Measurements from ENCODE around the gene CLINT1. TPM values are rescaled to one million over a fixed set of nuclear protein-coding genes. Genes with fewer than 3 reads are reported as not detected.

Gene CLINT1
- total and polyA plus RNA-seq, 9 of the 15 experiments (the other 6 are each of a cell fraction or from before 2014, with no cell fraction given), result 23.6 to 125 (median 71.4) TPM

DNA sequence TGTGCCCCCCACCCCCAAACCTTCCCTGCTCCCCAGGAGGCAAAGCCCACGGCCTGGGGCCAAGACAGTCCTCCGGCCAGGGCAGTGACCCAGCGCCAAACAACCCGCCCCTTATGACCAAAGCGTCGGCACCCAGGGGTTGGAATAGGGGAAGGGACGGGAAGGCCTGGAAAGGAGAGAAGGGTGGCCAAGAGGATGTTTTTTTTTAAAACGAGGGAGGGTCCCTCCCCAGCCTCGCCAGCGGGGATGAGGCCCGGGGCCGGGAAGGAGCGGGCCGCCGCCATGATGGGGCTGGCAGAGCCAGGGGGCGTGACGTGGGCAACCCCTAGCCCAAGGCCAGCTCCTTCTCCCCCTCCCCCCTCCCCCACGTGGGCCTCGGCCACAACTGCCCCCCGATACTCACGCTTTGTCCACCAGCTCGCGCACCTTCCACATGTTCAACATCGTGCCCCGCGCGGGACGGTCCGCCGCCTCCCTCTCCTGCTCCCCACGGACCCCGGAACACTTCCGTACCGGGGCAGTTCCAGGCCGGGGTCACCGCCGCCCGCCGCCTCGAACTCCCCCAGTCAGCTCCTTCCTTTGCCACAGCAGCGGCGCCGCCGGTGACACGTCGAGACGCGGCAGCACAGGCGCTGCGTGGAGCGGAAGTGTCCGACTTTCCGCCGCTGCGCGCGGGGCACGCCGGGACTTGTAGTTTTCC lies at the start of gene CLINT1 (continued):
- TF ChIP-seq, protein P1, sequence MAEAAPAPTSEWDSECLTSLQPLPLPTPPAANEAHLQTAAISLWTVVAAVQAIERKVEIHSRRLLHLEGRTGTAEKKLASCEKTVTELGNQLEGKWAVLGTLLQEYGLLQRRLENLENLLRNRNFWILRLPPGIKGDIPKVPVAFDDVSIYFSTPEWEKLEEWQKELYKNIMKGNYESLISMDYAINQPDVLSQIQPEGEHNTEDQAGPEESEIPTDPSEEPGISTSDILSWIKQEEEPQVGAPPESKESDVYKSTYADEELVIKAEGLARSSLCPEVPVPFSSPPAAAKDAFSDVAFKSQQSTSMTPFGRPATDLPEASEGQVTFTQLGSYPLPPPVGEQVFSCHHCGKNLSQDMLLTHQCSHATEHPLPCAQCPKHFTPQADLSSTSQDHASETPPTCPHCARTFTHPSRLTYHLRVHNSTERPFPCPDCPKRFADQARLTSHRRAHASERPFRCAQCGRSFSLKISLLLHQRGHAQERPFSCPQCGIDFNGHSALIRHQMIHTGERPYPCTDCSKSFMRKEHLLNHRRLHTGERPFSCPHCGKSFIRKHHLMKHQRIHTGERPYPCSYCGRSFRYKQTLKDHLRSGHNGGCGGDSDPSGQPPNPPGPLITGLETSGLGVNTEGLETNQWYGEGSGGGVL (CRISPR knock-in tag; IDR thresholded peaks at IDR 0.05), result no peak
- TF ChIP-seq NFE2L1 (tag; IDR thresholded peaks at IDR 0.05; ENCODE audit: borderline replicate concordance, low read depth) (no peak), NCOA6 (IDR thresholded peaks at IDR 0.05) (peak; percentile 41; the same call in 1 of the 2 replicates), CBFA2T3 (IDR thresholded peaks at IDR 0.05) (no peak), SPI1 (IDR thresholded peaks at IDR 0.05; ENCODE audit: borderline replicate concordance, low read depth, low read length) (peak; percentile 81), PCBP1 (IDR thresholded peaks at IDR 0.05; ENCODE audit: low read depth, low read length, poor library complexity, severe bottlenecking) (peak; percentile 72), NELFE (IDR thresholded peaks at IDR 0.05; ENCODE audit: insufficient read depth, insufficient read length) (no peak), CHCHD3 (CRISPR knock-in tag; IDR thresholded peaks at IDR 0.05) (no peak), RBFOX2 (IDR thresholded peaks at IDR 0.05; ENCODE audit: low read depth, low read length) (peak; percentile 96), IRF2 (CRISPR knock-in tag; IDR thresholded peaks at IDR 0.05) (no peak), KDM4B (IDR thresholded peaks at IDR 0.05; ENCODE audit: borderline replicate concordance in 2 of 2, low read depth in 1 of 2) (0 out of 4 replicates have a peak, but pooled peaks of 1 of the 2 experiments have one; percentile 64), COPS2 (conservative IDR thresholded peaks at IDR 0.05) (no peak)
- TF ChIP-seq, protein P2, sequence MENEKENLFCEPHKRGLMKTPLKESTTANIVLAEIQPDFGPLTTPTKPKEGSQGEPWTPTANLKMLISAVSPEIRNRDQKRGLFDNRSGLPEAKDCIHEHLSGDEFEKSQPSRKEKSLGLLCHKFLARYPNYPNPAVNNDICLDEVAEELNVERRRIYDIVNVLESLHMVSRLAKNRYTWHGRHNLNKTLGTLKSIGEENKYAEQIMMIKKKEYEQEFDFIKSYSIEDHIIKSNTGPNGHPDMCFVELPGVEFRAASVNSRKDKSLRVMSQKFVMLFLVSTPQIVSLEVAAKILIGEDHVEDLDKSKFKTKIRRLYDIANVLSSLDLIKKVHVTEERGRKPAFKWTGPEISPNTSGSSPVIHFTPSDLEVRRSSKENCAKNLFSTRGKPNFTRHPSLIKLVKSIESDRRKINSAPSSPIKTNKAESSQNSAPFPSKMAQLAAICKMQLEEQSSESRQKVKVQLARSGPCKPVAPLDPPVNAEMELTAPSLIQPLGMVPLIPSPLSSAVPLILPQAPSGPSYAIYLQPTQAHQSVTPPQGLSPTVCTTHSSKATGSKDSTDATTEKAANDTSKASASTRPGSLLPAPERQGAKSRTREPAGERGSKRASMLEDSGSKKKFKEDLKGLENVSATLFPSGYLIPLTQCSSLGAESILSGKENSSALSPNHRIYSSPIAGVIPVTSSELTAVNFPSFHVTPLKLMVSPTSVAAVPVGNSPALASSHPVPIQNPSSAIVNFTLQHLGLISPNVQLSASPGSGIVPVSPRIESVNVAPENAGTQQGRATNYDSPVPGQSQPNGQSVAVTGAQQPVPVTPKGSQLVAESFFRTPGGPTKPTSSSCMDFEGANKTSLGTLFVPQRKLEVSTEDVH (IDR thresholded peaks at IDR 0.05; ENCODE audit: low read depth, partially characterized antibody), result peak; percentile 74
- TF ChIP-seq, protein P3, sequence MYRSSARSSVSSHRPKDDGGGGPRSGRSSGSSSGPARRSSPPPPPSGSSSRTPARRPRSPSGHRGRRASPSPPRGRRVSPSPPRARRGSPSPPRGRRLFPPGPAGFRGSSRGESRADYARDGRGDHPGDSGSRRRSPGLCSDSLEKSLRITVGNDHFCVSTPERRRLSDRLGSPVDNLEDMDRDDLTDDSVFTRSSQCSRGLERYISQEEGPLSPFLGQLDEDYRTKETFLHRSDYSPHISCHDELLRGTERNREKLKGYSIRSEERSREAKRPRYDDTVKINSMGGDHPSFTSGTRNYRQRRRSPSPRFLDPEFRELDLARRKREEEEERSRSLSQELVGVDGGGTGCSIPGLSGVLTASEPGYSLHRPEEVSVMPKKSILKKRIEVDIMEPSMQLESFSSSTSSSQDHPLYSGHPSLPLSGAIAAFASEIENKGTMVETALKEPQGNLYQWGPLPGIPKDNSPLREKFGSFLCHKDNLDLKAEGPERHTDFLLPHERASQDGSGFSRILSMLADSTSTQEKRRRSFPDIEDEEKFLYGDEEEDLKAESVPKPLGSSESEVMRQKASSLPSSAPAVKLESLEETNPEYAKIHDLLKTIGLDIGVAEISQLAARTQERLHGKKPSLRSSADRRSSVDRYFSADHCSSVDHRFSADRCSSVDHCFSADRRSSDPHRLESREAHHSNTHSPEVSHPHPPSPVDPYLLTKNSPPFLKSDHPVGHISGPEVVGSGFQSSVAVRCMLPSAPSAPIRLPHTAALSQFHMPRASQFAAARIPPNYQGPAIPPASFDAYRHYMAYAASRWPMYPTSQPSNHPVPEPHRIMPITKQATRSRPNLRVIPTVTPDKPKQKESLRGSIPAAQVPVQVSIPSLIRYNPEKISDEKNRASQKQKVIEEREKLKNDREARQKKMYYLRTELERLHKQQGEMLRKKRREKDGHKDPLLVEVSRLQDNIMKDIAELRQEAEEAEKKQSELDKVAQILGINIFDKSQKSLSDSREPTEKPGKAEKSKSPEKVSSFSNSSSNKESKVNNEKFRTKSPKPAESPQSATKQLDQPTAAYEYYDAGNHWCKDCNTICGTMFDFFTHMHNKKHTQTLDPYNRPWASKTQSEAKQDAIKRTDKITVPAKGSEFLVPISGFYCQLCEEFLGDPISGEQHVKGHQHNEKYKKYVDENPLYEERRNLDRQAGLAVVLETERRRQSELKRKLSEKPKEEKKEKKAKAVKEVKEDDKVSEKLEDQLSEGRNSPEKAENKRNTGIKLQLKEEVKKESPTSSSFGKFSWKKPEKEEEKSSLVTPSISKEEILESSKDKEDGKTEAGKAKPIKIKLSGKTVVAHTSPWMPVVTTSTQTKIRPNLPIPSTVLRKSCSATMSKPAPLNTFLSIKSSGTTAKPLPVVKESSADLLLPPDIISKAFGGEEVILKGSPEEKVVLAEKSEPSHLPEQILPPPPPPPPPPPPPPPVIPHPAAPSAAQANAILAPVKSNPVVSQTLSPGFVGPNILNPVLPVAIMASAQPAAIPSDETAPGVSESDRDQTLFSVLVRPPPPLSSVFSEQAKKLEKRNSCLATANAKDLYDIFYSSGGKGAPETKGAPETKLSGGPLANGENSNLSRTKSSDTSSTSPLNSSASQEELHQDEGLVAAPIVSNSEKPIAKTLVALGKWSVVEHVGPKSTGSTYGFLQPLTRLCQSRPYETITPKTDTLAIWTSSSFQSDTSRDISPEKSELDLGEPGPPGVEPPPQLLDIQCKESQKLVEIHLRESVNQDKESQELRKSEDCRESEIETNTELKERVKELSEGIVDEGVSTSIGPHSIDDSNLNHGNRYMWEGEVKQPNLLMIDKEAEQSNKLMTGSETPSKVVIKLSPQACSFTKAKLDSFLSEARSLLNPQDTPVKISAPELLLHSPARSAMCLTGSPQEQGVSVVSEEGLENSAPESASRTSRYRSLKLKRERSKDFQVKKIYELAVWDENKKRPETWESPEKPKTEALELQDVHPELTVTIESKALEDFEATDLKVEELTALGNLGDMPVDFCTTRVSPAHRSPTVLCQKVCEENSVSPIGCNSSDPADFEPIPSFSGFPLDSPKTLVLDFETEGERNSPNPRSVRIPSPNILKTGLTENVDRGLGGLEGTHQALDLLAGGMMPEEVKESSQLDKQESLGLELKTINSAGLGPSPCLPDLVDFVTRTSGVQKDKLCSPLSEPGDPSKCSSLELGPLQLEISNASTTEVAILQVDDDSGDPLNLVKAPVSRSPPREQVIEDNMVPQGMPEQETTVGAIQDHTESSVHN (IDR thresholded peaks at IDR 0.05; ENCODE audit: borderline replicate concordance in 1 of 2, low read depth in 1 of 2), result no peak

Measured in K562 (cell line).